ENCODE measurements around the gene LAMA3. TPM values are rescaled to one million over a fixed set of nuclear protein-coding genes. Genes with fewer than 3 reads are reported as not detected.
"Not testable (repeated sequence)": the region's sequence is repeated elsewhere in the genome, so short reads cannot be mapped to it uniquely, and the experiment has no call there.

Gene LAMA3
- total and polyA plus RNA-seq, 9 donors, result 2.3 to 8.7 (median 3.6) TPM

GRCh38 chr18:23727707-23728493, 38.6 kb downstream of the LAMA3 start:
- no peak for DNase-seq
- Histone ChIP-seq H3K9me3 (replicated peaks; ENCODE audit: control insufficient read depth, low read depth, low read length) (no peaks in the 10 kb centered on the region), H3K27me3 (ENCODE audit: control insufficient read depth, insufficient read depth, low read length) (no peaks in the 10 kb centered on the region), H3K4me1 (ENCODE audit: control insufficient read depth, insufficient read depth, low read length) (no peaks in the 10 kb centered on the region), H3K27ac (ENCODE audit: low read length) (no peak overlapping the region), H3K36me3 (ENCODE audit: control insufficient read depth, insufficient read depth, low read length) (no peaks in the 10 kb centered on the region), H3K4me3 (ENCODE audit: low read length) (no peak overlapping the region)
- WGBS (ENCODE audit: insufficient coverage), result no CpG with 5 or more reads among the region's 6 CpGs

DNA sequence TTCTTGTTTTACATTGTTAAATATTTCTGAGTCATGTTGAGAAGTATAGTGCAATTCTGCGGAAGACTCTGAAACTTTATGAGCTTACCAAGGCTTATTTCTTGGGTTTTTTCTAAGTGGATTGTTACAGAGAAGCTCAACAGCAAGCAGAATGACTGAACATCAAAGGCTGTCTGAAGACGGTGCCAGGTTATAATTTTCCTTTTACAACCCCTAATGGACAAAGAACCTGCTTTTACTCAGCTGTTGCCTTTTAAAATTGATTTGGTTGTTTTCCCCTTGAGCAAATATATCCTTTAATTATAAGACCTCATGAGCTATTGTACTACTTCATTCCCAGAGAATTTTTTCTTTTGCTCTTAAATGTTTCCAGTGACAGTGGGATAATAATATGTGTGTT, 41.6 kb downstream of the LAMA3 start:
- WGBS (ENCODE audit: insufficient coverage), result no CpG with 5 or more reads among the region's 2 CpGs
- Histone ChIP-seq H3K4me1 (ENCODE audit: control insufficient read depth, insufficient read depth, low read length) (no peaks in the 10 kb centered on the region), H3K36me3 (ENCODE audit: control insufficient read depth, insufficient read depth, low read length) (no peaks in the 10 kb centered on the region), H3K27ac (ENCODE audit: low read length) (no peak overlapping the region), H3K4me3 (ENCODE audit: low read length) (no peak overlapping the region), H3K27me3 (ENCODE audit: control insufficient read depth, insufficient read depth, low read length) (no peaks in the 10 kb centered on the region), H3K9me3 (replicated peaks; ENCODE audit: control insufficient read depth, low read depth, low read length) (no peaks in the 10 kb centered on the region)
- no peak for DNase-seq

DNA sequence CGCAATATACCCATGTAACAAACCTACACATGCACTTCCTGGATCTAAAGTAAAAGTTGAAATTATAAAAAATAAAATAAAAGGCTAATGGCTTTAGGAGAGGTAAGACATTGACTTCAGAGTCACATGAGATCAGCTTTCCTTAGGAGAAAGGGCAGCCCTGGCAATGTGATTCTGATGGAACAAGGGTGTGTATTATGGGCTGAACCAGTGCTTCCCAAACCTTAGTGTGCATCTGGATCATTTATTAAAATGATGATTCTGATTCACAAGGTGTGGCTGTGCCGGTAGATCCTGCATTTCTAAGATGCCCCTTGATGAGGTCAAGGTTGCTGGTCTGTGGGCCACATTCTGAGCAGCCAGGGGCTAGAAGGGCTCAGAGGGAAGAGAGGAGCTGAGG, 42.6 kb downstream of the LAMA3 start:
- 88% methylated on average over 1 of the region's 2 CpGs for WGBS (ENCODE audit: insufficient coverage)
- Histone ChIP-seq H3K36me3 (ENCODE audit: control insufficient read depth, insufficient read depth, low read length) (no peaks in the 10 kb centered on the region), H3K4me3 (ENCODE audit: low read length) (no peak overlapping the region), H3K9me3 (replicated peaks; ENCODE audit: control insufficient read depth, low read depth, low read length) (no peaks in the 10 kb centered on the region), H3K27me3 (ENCODE audit: control insufficient read depth, insufficient read depth, low read length) (no peaks in the 10 kb centered on the region), H3K27ac (ENCODE audit: low read length) (no peak overlapping the region), H3K4me1 (ENCODE audit: control insufficient read depth, insufficient read depth, low read length) (no peaks in the 10 kb centered on the region)
- DNase-seq, result no peak

- Histone ChIP-seq H3K36me3 (ENCODE audit: control insufficient read depth, insufficient read depth, low read length) (no peaks in the 10 kb centered on the region), H3K27ac (ENCODE audit: low read length) (no peak overlapping the region), H3K4me1 (ENCODE audit: control insufficient read depth, insufficient read depth, low read length) (no peaks in the 10 kb centered on the region), H3K4me3 (ENCODE audit: low read length) (no peak overlapping the region), H3K27me3 (ENCODE audit: control insufficient read depth, insufficient read depth, low read length) (no peaks in the 10 kb centered on the region), H3K9me3 (replicated peaks; ENCODE audit: control insufficient read depth, low read depth, low read length) (no peaks in the 10 kb centered on the region)
- 71% methylated on average over 2 of the region's 5 CpGs for WGBS (ENCODE audit: insufficient coverage)
- DNase-seq, result no peak
These were observed 43.2 kb downstream of the LAMA3 start for GRCh38 chr18:23732439-23732838.

DNA sequence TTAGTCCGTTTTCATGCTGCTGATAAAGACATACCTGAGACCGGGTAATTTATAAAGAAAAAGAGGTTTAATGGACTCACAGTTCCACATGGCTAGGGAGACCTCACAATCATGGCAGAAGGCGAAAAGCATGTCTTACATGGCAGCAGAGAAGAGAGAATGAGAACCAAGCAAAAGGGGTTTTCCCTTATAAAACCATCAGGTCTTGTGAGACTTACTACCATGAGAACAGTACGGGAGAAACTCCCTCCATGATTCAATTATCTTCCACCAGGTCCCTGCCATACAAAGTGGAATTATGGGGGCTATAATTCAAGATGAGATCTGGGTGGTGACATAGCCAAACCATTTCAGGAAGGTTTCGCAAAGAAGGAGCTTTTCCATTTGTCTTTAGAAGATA, 44.0 kb downstream of the LAMA3 start:
- WGBS (ENCODE audit: insufficient coverage), result 80% methylated on average over 1 of the region's 5 CpGs
- not testable (repeated sequence) for H3K9me3 ChIP-seq (replicated peaks; ENCODE audit: control insufficient read depth, low read depth, low read length); H3K4me3 ChIP-seq (ENCODE audit: low read length); H3K27ac ChIP-seq (ENCODE audit: low read length); H3K4me1 ChIP-seq (ENCODE audit: control insufficient read depth, insufficient read depth, low read length); H3K36me3 ChIP-seq (ENCODE audit: control insufficient read depth, insufficient read depth, low read length); H3K27me3 ChIP-seq (ENCODE audit: control insufficient read depth, insufficient read depth, low read length); DNase-seq

DNA sequence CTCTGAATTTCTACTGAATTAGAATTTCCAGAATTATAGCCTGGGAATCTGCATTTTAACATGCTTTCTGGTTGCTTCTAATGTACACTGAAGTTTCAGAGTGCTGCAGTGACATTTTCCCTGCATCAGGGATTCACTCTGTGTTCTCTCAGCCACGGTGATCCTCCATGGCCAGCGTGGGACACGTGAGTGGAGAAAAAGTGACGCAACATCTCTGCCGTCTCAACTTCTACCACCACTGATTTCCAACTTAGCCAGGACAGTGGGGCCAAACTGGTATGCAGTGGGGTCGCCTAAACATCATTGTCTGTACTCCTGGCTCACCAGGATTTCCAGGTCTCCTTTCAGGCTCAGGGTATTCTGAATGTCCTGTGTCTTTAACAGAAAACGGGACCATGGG, 44.6 kb downstream of the LAMA3 start:
- no peaks in the 10 kb centered on the region for H3K36me3 ChIP-seq (ENCODE audit: control insufficient read depth, insufficient read depth, low read length)
- peaks cover 3% of the 10 kb centered on the region for H3K4me1 ChIP-seq (ENCODE audit: control insufficient read depth, insufficient read depth, low read length)
- no peak overlapping the region for H3K27ac ChIP-seq (ENCODE audit: low read length)
- H3K9me3 ChIP-seq (replicated peaks; ENCODE audit: control insufficient read depth, low read depth, low read length), result no peaks in the 10 kb centered on the region
- DNase-seq, result no peak
- WGBS (ENCODE audit: insufficient coverage), result 98% methylated on average over 6 of the region's 7 CpGs
- no peaks in the 10 kb centered on the region for H3K27me3 ChIP-seq (ENCODE audit: control insufficient read depth, insufficient read depth, low read length)
- H3K4me3 ChIP-seq (ENCODE audit: low read length), result no peak overlapping the region

- no peak overlapping the region for H3K4me3 ChIP-seq (ENCODE audit: low read length)
These were observed 45.8 kb downstream of the LAMA3 start for GRCh38 chr18:23735021-23735464.

GRCh38 chr18:23737578-23737977, 48.3 kb downstream of the LAMA3 start:
- Histone ChIP-seq H3K4me3 (ENCODE audit: low read length) (no peak overlapping the region), H3K4me1 (ENCODE audit: control insufficient read depth, insufficient read depth, low read length) (peaks cover 6% of the 10 kb centered on the region), H3K9me3 (replicated peaks; ENCODE audit: control insufficient read depth, low read depth, low read length) (no peaks in the 10 kb centered on the region), H3K27ac (ENCODE audit: low read length) (no peak overlapping the region), H3K36me3 (ENCODE audit: control insufficient read depth, insufficient read depth, low read length) (no peaks in the 10 kb centered on the region), H3K27me3 (ENCODE audit: control insufficient read depth, insufficient read depth, low read length) (no peaks in the 10 kb centered on the region)
- 43% methylated on average over 9 of the region's 9 CpGs for WGBS (ENCODE audit: insufficient coverage)
- DNase-seq, result no peak

More at GRCh38 chr18:23735021-23735464, 45.8 kb downstream of the LAMA3 start:
- Histone ChIP-seq H3K36me3 (ENCODE audit: control insufficient read depth, insufficient read depth, low read length) (no peaks in the 10 kb centered on the region), H3K4me1 (ENCODE audit: control insufficient read depth, insufficient read depth, low read length) (peaks cover 3% of the 10 kb centered on the region), H3K27ac (ENCODE audit: low read length) (no peak overlapping the region), H3K27me3 (ENCODE audit: control insufficient read depth, insufficient read depth, low read length) (no peaks in the 10 kb centered on the region), H3K9me3 (replicated peaks; ENCODE audit: control insufficient read depth, low read depth, low read length) (no peaks in the 10 kb centered on the region)
- no peak for DNase-seq
- 7% methylated on average over 3 of the region's 6 CpGs for whole genome bisulfite sequencing (ENCODE audit: insufficient coverage)

- H3K36me3 ChIP-seq (ENCODE audit: control insufficient read depth, insufficient read depth, low read length), result no peaks in the 10 kb centered on the region
- no peaks in the 10 kb centered on the region for H3K27me3 ChIP-seq (ENCODE audit: control insufficient read depth, insufficient read depth, low read length)
- WGBS (ENCODE audit: insufficient coverage), result 61% methylated on average over 3 of the region's 5 CpGs
- no peak overlapping the region for H3K4me3 ChIP-seq (ENCODE audit: low read length)
- no peaks in the 10 kb centered on the region for H3K9me3 ChIP-seq (replicated peaks; ENCODE audit: control insufficient read depth, low read depth, low read length)
- no peak overlapping the region for H3K27ac ChIP-seq (ENCODE audit: low read length)
- peaks cover 6% of the 10 kb centered on the region for H3K4me1 ChIP-seq (ENCODE audit: control insufficient read depth, insufficient read depth, low read length)
- DNase-seq, result no peak
These were observed 48.9 kb downstream of the LAMA3 start for GRCh38 chr18:23738151-23738550.

- H3K4me3 ChIP-seq (ENCODE audit: low read length), result no peak overlapping the region
- no peaks in the 10 kb centered on the region for H3K36me3 ChIP-seq (ENCODE audit: control insufficient read depth, insufficient read depth, low read length)
- H3K27ac ChIP-seq (ENCODE audit: low read length), result no peak overlapping the region
- WGBS (ENCODE audit: insufficient coverage), result 82% methylated on average over 5 of the region's 5 CpGs
- peaks cover 6% of the 10 kb centered on the region for H3K4me1 ChIP-seq (ENCODE audit: control insufficient read depth, insufficient read depth, low read length)
- no peak for DNase-seq
- no peaks in the 10 kb centered on the region for H3K9me3 ChIP-seq (replicated peaks; ENCODE audit: control insufficient read depth, low read depth, low read length)
- H3K27me3 ChIP-seq (ENCODE audit: control insufficient read depth, insufficient read depth, low read length), result no peaks in the 10 kb centered on the region
These were observed 49.3 kb downstream of the LAMA3 start for GRCh38 chr18:23738575-23738974.
